IPS-11a (cell line): ENCODE measurements around the gene PARD3.
"Not testable (repeated sequence)": the region's sequence is repeated elsewhere in the genome, so short reads cannot be mapped to it uniquely, and the experiment has no call there.

Experiments used
- H3K4me3 ChIP-seq: one replicate; pipeline ENCODE4 v1.5.1; 2013; ENCODE audit warnings: low read depth, low read length, control low read depth

Gene PARD3

DNA sequence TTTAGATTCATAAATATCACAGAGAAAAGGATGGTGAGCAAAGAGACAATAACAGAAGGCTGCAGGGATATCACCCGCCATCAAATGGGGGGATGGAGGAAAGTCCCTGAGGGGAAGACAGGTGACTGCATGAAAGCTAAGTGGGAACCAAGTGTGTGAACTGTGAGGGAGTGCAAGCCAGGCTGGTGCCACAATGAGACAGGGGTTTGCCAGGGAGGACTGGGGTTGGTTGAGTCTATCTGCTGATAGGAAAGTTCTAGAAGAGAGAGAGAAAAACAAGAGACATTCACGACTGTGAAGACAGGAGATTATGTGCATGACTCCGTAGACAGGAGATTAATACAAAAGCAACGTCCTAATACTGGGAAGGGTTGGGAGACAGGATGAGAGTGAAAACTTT is 376.4 kb downstream of the PARD3 start:
- H3K4me3 ChIP-seq: no peak overlapping the region

DNA sequence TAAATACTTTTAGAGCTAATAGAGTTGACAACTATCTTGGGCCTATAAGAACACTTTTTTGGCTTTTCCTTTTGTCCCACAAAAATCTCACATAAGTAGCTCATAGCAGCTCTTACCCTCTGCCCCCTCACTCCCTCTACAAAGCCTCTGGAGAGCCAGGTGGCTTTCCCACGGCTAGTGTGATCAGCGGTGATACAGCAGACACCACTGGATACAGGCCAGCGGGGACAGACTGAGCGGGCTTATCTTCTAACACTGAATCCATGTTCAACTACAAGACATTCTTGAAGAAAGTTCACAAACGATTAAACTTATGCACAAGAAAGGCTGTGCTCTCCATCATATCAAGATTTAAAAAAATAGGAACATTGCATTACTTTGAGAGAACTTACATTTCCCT is 377.2 kb downstream of the PARD3 start:
- H3K4me3 ChIP-seq: no peak overlapping the region

DNA sequence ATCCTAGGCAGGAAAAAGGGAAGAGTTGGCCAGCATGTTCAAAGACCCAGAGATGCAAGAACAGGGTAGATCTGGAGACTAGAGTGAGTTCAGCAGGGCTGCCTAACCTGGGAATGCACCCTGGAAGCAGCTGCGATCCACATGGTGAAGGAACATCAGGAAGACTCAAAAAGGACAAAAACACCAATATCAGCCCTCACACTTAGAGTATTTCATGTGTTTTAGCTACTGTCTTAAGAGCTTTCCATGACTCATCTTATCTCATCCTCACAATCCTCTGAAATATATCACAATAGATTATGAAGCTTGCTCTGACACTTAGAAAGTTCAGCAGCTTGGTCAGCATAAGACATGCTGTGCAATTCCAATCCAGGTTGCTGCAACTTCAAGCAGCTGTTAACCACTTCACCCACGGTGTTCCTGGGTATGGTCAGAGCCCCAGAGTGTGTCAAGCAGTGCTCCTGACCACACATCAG is 380.9 kb downstream of the PARD3 start:
- no peak overlapping the region for H3K4me3 ChIP-seq

DNA sequence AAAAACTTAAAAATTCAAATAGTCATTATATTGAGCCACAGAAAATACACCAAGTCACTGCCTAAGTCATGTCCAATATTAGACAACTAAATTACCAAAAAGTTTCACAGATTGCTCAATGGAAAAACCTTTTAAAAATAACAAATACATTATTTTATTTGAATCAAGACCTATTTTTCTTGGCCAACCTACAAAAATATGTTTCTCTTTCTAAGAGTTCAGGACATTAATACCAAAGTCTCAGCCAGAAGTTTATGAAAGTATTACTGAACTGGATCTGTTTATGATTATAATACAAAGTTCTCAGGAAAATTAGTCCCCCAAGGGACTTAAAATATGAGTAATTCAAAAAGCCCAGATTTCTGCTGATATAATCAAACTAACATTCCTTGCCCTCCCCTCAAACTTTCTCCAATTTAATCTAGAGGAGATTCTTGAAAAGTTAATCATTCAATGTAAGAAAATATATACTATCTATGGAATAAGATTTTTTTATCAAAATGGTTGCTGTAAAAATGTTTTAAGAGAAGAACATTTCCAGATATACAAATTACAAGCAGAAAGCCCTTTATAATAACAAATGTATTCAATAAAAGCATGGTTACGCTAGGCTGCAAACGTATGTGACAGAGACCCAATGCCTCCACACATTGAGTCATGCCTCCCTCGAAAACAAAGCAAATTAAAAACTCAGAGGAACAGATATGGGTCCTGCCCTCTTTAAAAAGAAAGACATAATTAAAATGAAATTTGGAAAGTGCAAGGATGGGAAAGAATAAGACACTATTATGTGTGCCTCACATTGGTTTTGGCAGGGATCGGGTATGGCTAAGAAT is 381.6 kb downstream of the PARD3 start:
- H3K4me3 ChIP-seq: no peak overlapping the region

DNA sequence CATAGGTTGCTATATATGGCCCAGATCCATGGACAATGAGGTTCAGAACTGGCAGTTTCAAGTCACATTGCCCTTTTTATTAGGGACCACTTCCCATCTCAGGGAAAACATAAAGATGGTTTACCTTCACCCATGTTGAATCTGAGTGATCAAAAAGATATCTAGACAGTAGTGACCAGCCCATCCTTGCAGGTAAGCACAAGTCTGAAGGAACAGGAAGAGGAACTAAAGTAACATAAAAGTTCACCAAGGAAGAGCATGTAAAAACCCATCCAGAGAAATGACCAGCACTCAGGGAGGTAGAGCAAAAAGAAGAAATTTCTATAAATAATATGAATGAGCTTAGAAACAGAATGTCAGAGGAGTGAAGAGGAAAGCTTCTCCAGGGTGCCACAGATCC is 382.5 kb downstream of the PARD3 start:
- no peak overlapping the region for H3K4me3 ChIP-seq

DNA sequence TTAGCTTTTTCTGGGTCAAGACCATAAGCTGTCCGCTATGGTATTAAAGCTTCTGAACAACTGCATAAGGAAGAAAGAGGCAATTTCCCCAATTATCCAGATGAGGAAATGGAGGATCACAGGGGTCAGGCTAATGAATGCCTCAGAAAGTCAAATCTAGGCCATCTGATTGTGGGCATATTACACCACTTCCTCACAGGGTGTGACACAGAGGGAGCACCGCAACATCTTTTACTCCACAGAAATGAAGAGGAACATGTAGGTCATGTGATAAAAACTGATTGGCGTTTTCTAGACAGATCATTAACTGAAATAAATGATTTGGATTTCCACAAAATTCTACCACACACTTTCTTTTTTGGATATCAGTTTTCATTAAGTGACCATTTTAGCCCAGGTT is 384.4 kb downstream of the PARD3 start:
- no peak overlapping the region for H3K4me3 ChIP-seq

DNA sequence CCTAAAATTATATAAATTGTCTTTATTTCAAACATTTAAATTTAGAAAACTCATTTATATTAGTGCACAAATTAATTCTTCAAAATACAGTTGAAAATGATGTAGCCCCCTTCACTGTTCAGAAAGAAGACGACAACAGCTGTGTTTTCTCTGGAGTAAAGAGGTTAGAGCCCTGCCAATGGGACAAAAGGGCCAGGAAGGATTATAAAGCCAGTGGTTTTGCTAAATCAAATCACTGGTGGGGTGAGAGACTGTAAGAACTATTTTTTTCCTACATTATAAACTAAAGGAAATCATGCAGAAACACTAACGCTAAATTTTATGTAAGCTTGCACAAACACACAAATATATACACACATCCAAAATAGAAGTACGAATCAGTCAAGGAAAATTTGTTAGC is 386.6 kb downstream of the PARD3 start:
- H3K4me3 ChIP-seq: no peak overlapping the region

DNA sequence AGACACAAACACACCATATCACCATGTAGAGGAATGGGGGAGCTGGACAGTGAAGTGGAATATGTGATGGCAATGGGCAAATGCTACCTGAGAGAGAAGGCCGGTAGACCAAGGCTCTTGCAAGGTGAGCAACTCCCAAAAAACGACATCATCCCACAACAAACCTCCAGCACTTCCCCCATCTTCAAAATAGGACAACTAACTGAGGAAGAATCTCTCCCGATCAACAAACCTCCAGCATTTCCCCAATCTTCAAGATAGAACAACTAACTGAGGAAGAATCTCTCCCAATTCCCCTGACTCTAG is 387.2 kb downstream of the PARD3 start:
- no peak overlapping the region for H3K4me3 ChIP-seq

DNA sequence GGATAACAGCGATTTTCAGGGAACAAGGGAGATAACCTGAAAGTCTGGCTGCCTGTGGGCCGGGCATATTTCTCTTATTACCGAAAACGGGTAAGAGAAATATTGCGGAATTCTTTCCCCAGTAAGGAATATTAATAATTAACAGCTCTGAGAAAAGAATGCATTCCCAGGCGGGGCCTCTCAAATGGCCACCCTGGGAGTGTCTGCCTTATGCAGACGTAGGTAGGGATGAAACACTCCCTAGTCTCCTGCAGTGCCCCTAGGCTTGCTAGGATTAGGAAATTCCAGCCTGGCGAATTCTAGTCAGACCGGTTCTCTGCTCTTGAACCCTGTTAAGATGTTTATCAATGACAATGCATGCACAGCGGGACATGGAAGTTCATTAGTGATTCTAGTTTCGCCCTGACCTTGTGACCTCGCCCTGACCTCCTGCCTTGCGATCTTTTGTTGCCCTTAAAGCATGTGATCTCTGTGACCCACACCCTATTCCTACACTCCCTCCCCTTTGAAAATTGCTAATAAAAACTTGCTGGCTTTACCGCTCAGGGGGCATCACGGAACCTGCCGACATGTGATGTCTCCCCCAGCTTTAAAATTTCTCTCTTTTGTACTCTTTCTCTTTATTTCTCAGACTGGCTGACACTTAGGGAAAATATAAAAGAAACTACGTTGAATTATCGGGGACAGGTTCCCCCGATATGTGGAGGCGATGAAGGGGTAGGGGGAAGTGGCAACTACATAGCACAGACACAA is 387.8 kb downstream of the PARD3 start:
- H3K4me3 ChIP-seq: not testable (repeated sequence)

DNA sequence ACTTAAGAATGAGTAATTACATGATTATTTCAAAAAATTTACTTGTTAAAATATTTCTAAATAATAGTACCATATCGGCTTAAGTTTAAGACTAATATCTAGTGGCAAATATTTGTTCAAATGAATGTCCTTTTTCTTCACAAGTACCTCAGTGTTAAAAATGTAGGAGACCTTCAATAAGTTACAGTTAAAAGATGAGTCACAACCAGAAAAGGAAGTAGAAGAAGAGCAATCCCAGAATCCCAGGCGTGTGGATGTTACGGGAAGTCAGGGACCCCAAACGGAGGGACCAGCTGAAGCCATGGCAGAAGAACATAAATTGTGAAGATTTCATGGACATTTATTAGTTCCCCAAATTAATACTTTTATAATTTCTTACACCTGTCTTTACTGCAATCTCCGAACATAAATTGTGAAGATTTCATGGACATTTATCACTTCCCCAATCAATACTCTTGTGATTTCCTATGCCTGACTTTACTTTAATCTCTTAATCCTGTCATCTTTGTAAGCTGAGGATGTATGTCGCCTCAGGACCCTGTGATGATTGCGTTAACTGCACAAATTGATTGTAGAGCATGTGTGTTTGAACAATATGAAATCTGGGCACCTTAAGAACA is 388.4 kb downstream of the PARD3 start:
- not testable (repeated sequence) for H3K4me3 ChIP-seq

DNA sequence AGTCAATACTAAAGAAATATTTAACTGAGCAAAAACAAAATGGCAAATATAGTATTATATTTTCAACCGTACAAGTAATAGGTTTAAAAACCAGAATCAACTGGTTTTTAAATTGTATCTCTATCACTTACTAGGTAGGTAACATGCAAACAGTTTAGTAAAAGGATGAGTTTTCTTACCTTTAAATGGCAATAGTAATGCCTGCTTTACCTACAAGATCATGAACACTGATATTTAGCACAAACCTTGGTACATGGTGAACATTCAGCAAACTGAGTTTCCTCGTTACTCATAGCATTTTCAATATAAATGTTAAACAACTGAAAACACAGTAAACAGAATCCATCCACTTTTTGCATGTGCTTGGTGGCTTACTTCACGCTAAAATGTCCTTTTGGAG is 389.1 kb downstream of the PARD3 start:
- no peak overlapping the region for H3K4me3 ChIP-seq

DNA sequence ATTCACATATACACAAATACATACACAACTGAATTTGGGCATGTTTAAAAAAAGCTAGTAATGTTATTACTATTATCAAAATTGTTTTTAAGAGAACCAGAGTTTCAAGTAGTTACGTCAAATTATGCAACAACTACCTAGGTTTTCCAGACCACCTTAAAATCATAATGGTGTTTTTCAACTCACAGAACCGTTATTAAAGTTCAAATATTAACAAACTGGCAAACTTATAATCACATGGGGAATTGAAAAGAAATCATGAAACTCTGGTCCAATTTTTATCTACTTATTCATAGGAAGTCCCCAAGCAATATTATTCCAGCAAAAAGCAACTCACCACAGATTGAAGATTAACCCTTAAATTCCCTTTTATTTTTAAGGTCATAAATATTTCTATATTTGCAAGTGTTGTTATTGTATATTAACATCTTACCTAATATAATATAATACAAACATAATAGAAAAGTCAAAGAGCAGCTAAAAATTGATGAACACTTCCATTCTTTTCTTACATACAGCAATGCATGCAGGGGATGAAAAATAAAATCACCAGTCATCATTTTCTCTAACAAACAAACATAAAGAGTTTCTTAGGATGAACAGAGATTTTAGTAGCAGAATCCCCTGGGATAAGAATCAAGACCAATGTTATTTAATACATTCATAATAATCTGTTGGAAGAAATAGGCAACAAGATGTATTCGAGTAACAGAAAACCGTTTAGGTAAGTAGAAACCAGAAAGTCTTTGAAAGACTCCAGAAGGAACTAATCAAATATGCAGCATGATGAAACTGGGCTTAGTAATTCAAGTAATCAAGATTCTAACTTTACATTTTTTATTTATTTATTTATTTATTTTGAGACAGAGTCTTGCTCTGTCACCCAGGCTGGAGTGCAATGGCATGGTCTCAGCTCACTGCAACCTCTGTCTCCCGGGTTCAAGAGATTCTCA is 391.1 kb downstream of the PARD3 start:
- no peak overlapping the region for H3K4me3 ChIP-seq

DNA sequence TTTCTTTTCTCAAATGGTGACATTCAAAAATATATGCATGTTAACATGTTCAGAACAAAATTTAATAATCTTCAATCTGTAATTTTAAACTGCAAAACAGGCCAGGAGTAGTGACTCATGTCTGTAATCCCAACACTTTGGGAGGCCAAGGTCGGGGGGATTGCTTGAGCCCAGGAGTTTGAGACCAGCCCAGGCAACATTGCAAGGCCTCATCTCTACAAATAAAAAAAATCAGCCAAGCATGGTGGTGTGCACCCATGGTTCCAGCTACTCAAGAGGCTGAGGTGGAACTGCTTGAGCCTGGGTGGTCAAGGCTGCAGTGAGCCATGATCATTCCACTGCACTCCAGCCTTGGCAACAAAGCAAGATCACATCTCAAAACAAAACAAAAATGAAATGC is 394.3 kb downstream of the PARD3 start:
- H3K4me3 ChIP-seq: no peak overlapping the region

DNA sequence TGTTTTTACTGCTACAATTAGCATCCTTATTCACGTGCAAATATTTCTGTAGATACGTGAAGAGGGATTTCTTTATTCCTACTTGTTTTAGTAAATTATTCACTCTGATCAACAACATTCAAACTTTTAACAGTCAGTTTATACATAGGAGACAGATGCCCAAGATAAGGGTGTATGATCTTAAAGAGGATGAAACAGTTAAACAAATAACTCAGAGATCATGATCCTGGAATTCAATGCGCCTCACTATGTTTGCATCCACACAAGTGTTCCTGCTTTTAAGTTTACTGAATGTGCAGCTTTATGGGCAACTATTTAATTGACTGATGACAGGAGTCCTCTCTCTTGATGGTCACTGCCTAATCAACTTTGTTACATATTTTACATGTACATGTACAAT is 394.8 kb downstream of the PARD3 start:
- H3K4me3 ChIP-seq: no peak overlapping the region

DNA sequence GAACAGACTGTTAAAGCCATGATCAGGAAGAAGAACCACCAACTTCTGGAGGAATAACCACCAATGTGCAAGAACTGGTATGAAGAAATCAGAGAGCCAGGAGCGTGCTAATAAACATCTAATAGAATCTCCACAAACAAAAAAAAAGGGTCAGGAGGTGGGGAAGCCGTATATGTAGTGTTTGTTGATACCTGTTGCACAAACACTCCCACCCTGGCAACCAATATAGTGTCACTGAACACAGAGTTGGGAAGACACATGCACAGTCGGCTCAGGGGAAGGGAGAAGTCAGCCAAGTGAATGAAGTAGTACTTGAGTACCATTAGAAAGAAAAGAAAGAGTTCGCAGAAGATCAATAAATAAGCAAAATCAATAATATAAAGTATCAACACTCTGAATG is 400.1 kb downstream of the PARD3 start:
- no peak overlapping the region for H3K4me3 ChIP-seq

DNA sequence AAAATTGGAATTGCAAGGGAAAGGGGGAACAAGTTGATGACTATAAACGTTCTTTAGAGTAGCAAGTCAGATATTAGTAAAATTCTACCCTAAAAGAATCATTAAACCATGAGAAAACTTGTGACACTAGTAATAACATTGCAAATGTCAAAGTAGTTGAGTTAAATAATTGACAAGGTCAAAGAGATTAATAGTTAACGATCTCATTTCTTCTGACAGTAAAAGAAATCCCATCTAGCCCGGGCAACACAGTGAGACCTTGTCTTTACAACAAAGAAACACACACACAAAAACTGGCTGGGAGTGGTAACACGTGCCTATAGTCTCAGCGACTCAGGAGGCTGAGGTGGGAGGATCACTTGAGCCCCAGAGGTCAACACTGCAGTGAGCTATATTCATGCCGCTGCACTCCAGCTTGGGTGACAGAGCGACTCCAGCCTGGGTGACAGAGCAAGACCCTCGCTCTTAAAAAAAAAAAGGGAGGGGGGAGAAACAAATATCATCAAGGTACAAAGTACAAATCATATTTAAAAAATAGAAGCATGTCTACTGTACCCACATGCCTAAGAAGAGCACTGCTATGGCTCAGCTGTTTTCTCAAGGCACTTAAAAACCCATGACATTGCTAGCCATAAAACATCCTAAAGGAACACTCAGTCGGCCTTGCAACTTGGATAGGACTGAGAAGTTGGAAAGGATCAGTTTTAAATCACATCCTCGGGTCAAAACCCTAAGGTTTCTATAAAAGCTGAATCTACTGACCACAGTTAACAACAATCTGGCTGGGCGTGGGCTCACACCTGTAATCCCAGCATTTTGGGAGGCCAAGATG is 401.1 kb downstream of the PARD3 start:
- no peak overlapping the region for H3K4me3 ChIP-seq

DNA sequence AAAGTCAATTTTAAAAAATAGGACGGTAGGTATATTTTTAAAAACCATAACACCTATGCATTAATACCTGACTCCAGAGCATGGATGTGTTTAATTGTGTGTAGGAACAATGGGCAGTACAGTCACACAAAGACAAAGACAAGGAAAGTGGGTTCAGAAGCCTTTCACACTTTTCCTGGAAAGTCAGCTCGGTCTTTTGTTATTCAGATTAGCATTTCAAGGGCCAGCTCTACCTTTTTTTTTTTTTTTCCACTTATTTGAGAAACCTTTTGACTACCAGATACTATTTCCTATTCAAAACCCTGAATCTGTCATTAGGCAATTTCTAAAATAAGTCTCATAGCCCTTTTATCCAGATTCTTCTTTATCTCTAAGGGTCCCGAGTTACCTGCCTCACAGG is 401.9 kb downstream of the PARD3 start:
- H3K4me3 ChIP-seq: no peak overlapping the region

DNA sequence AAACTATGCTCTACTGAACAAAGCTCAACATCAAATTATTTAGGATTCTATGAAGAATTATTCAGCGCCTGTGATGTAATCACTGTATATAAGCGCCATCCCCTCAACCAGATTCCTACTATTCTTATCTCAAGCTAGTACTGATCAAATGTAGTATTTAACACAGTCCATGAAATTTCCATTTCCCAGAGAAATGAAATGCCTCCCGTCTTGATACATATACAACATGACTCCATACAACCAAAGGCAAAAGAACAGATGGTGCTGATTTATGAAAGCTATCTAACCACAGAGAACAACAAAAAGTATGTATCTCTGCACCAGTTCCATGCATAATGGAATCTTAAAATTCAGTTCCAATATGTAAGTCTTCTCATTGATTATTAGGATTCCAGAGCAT is 406.1 kb downstream of the PARD3 start:
- no peak overlapping the region for H3K4me3 ChIP-seq

DNA sequence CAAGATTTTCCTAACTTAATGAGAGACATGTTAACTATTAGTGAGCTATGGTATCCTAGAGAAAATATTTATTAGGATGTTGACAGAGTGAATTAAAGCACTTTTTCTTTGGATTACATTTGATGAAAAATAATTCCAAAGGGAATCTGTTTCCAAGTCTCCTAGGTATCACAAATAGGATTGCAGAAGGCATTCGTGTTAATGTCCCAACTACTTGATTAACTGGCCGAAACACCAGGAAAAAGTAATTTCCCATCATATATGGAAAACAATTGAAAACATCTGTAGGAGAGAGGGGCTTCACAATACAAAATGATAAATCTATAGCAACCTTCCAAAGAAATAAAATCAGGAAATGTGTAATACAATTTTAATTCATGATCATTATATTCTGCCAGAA is 406.7 kb downstream of the PARD3 start:
- H3K4me3 ChIP-seq: no peak overlapping the region

DNA sequence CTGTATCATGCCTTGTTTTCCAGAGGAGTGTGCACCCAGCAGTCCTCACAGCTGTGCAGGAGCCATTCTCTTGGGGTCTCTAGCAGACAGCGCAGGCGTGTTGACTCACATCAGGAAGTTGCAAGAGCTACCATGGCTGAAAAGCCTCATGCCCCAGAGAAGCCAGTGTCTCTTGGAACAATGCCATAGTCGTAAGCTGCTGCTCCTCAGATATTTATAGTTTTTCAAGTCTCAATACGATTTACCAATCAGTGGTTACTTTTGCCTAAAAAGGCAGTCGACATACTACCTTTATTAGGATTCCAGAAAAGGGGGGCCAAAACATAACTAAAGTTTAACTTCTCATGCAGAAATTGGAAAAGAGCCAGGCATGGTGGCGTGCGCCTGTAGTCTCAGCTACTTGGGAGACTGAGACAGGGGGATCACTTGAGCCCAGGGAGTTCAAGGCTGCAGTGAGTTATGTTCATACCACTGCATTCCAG is 407.7 kb downstream of the PARD3 start:
- no peak overlapping the region for H3K4me3 ChIP-seq
